ENCODE data around the gene SLC6A1.

Gene SLC6A1

GRCh38 chr3:10954740-10955139 is 37.8 kb upstream of the SLC6A1 start:
- no peaks in the 10 kb centered on the region for H3K36me3 ChIP-seq (ENCODE audit: insufficient read depth, low read length)
- no peaks in the 10 kb centered on the region for H3K79me2 ChIP-seq (ENCODE audit: insufficient read depth, low read length)
- H4K20me1 ChIP-seq (ENCODE audit: insufficient read depth, low read length) = no peaks in the 10 kb centered on the region
- no peak overlapping the region for H3K9ac ChIP-seq (ENCODE audit: low read length)
- H3K4me3 ChIP-seq (ENCODE audit: low read depth, low read length, poor library complexity, severe bottlenecking) = no peak overlapping the region
- H3K9me2 ChIP-seq (ENCODE audit: low read depth, low read length) = no peaks in the 10 kb centered on the region
- H3F3A ChIP-seq (ENCODE audit: insufficient read depth, low read length) = no peaks in the 10 kb centered on the region
- no peak overlapping the region for H3K27ac ChIP-seq (ENCODE audit: low read depth, low read length, poor library complexity, severe bottlenecking)
- H3K27me3 ChIP-seq (ENCODE audit: insufficient read depth, low read length) = no peaks in the 10 kb centered on the region; the same call in 1 of the 2 replicates
- H2AFZ ChIP-seq (ENCODE audit: low read length) = no peak overlapping the region
- no peak for TF ChIP-seq CTCF (IDR thresholded peaks at IDR 0.05; ENCODE audit: low read length)
- no peak for TF ChIP-seq EZH2 (IDR thresholded peaks at IDR 0.05; ENCODE audit: borderline replicate concordance, low read length)
- H3K9me3 ChIP-seq (ENCODE audit: low read length) = no peaks in the 10 kb centered on the region
- no peak overlapping the region for H3K4me2 ChIP-seq (ENCODE audit: low read length)
- no peaks in the 10 kb centered on the region for H3K4me1 ChIP-seq (ENCODE audit: insufficient read depth, low read length, severe bottlenecking)

GRCh38 chr3:10955711-10956453 is 36.7 kb upstream of the SLC6A1 start:
- no peak overlapping the region for H3K9ac ChIP-seq (ENCODE audit: low read length)
- no peaks in the 10 kb centered on the region for H3K79me2 ChIP-seq (ENCODE audit: insufficient read depth, low read length)

GRCh38 chr3:10956531-10956930 is 36.0 kb upstream of the SLC6A1 start:
- H3K4me2 ChIP-seq (ENCODE audit: low read length) = no peak overlapping the region
- TF ChIP-seq CTCF (IDR thresholded peaks at IDR 0.05; ENCODE audit: low read length) = no peak
- no peak for TF ChIP-seq EZH2 (IDR thresholded peaks at IDR 0.05; ENCODE audit: borderline replicate concordance, low read length)
- no peaks in the 10 kb centered on the region for H3K79me2 ChIP-seq (ENCODE audit: insufficient read depth, low read length)
- H2AFZ ChIP-seq (ENCODE audit: low read length) = no peak overlapping the region
- H4K20me1 ChIP-seq (ENCODE audit: insufficient read depth, low read length) = no peaks in the 10 kb centered on the region
- no peaks in the 10 kb centered on the region for H3K9me2 ChIP-seq (ENCODE audit: low read depth, low read length)
- no peaks in the 10 kb centered on the region for H3F3A ChIP-seq (ENCODE audit: insufficient read depth, low read length)
- no peaks in the 10 kb centered on the region; the same call in 1 of the 2 replicates for H3K27me3 ChIP-seq (ENCODE audit: insufficient read depth, low read length)
- no peaks in the 10 kb centered on the region for H3K9me3 ChIP-seq (ENCODE audit: low read length)
- no peak overlapping the region for H3K9ac ChIP-seq (ENCODE audit: low read length)
- no peaks in the 10 kb centered on the region for H3K4me1 ChIP-seq (ENCODE audit: insufficient read depth, low read length, severe bottlenecking)
- H3K36me3 ChIP-seq (ENCODE audit: insufficient read depth, low read length) = no peaks in the 10 kb centered on the region
- H3K27ac ChIP-seq (ENCODE audit: low read depth, low read length, poor library complexity, severe bottlenecking) = no peak overlapping the region
- H3K4me3 ChIP-seq (ENCODE audit: low read depth, low read length, poor library complexity, severe bottlenecking) = no peak overlapping the region

More at GRCh38 chr3:10955711-10956453, 36.7 kb upstream of the SLC6A1 start:
- Histone ChIP-seq H3K4me3 (ENCODE audit: low read depth, low read length, poor library complexity, severe bottlenecking) (no peak overlapping the region), H3F3A (ENCODE audit: insufficient read depth, low read length) (no peaks in the 10 kb centered on the region), H3K9me2 (ENCODE audit: low read depth, low read length) (no peaks in the 10 kb centered on the region), H4K20me1 (ENCODE audit: insufficient read depth, low read length) (no peaks in the 10 kb centered on the region), H3K4me2 (ENCODE audit: low read length) (no peak overlapping the region), H3K27ac (ENCODE audit: low read depth, low read length, poor library complexity, severe bottlenecking) (no peak overlapping the region), H3K4me1 (ENCODE audit: insufficient read depth, low read length, severe bottlenecking) (no peaks in the 10 kb centered on the region), H3K27me3 (ENCODE audit: insufficient read depth, low read length) (no peaks in the 10 kb centered on the region; the same call in 1 of the 2 replicates), H3K36me3 (ENCODE audit: insufficient read depth, low read length) (no peaks in the 10 kb centered on the region), H3K9me3 (ENCODE audit: low read length) (no peaks in the 10 kb centered on the region), H2AFZ (ENCODE audit: low read length) (no peak overlapping the region)
- no peak for TF ChIP-seq CTCF (IDR thresholded peaks at IDR 0.05; ENCODE audit: low read length)
- no peak for TF ChIP-seq EZH2 (IDR thresholded peaks at IDR 0.05; ENCODE audit: borderline replicate concordance, low read length)

Data from OCI-LY1 (cell line).